Prostate gland (tissue), 2 donors: ENCODE data around the gene ABCG1. TPM values are rescaled to one million over a fixed set of nuclear protein-coding genes. Genes with fewer than 3 reads are reported as not detected.

Experiments
- DNase-seq: peaks from one replicate; pipeline ENCODE4 v3.0.0-alpha.2; 2019; ENCODE audit warnings: low spot score
- H3K27ac ChIP-seq, 2 donors: fragments of 200-600 bp; sonication (generic); 2 replicates each; pipeline ENCODE4 v1.5.1; 2017 to 2019
- H3K27me3 ChIP-seq: fragments of 200-600 bp; sonication (generic); replicated peaks from 2 replicates; pipeline ENCODE4 v1.5.1; 2019; ENCODE audit not compliant: insufficient read depth
- H3K36me3 ChIP-seq, 2 donors: fragments of 200-600 bp; sonication (generic); 1 replicate in 1 of 2; 2 replicates in 1 of 2; pipeline versions ENCODE4 v1.5.1 to v1.8.1; 2017 to 2019
- H3K4me1 ChIP-seq: fragments of 200-600 bp; sonication (generic); replicated peaks from 2 replicates; pipeline ENCODE4 v1.5.1; 2019
- H3K4me3 ChIP-seq, 2 donors: fragments of 200-600 bp; sonication (generic); 2 replicates each; pipeline ENCODE4 v1.5.1; 2017 to 2019
- H3K9me3 ChIP-seq: fragments of 200-600 bp; sonication (generic); 2 replicates; pipeline ENCODE4 v1.5.1; 2017
- CTCF ChIP-seq, 4 experiments: fragments of 200-600 bp in 2 of 4; fragments of 450-650 bp in 2 of 4; sonication (generic) in 2 of 4; IDR thresholded peaks; 1 replicate in 3 of 4; 2 replicates in 1 of 4; pipeline ENCODE4 v1.5.1; 2016 to 2019; ENCODE audit warnings: antibody characterized with exemption in 4 of 4, mild to moderate bottlenecking in 2 of 4, moderate library complexity in 2 of 4
- POLR2A ChIP-seq: fragments of 450-650 bp; IDR thresholded peaks from one replicate; pipeline ENCODE4 v1.6.1; 2016; ENCODE audit warnings: antibody characterized with exemption, mild to moderate bottlenecking
- POLR2AphosphoS5 ChIP-seq: sonication (generic); formaldehyde crosslinking; IDR thresholded peaks from one replicate; pipeline ENCODE4 v1.6.1; 2017; ENCODE audit warnings: antibody characterized with exemption
- WGBS: methylation state at CpG from one replicate; pipeline ENCODE4 v1.1.5; 2018; 5-methylcytosine and 5-hydroxymethylcytosine counted together
- intact Hi-C: fragments of 100-400 bp; cut with DNase I; formaldehyde crosslinking; loops from one replicate; pipeline ENCODE4 v1.14.2; 2022
- total RNA-seq, 2 donors: library from RNA; depleted of rRNA; stranded (reverse); fragments of >200 nt; gene quantifications; one replicate each; pipeline ENCODE4 v1.1.0, GENCODE V29; 2016

ABCG1 gene
- total RNA-seq, 2 donors from 2014 or later = 22.7 to 28.3 TPM

GRCh38 chr21:42337276-42337675 lies 118.3 kb downstream of the ABCG1 start:
- 70% methylated on average over 4 of the region's 4 CpGs for WGBS
- no peak for DNase-seq
- intact Hi-C loops = no loop called here
- no peak overlapping the region for H3K27ac ChIP-seq
- no peaks in the 10 kb centered on the region for H3K27me3 ChIP-seq
- TF ChIP-seq POLR2AphosphoS5 (no peak), CTCF (IDR thresholded peaks at IDR 0.05) (no peak)
- no peak overlapping the region for H3K4me3 ChIP-seq
- H3K9me3 ChIP-seq = no peaks in the 10 kb centered on the region
- no peaks in the 10 kb centered on the region for H3K4me1 ChIP-seq
- H3K36me3 ChIP-seq = no peaks in the 10 kb centered on the region

GRCh38 chr21:42337830-42338728 lies 119.1 kb downstream of the ABCG1 start:
- TF ChIP-seq CTCF (IDR thresholded peaks at IDR 0.05) (peak; percentile 22 to 89 (median 80)), POLR2AphosphoS5 (peak; percentile 92), POLR2A (no peak)

GRCh38 chr21:42338729-42339715 lies 120.1 kb downstream of the ABCG1 start:
- DNase-seq = no peak
- Histone ChIP-seq H3K9me3 (no peaks in the 10 kb centered on the region), H3K4me3 (no peak overlapping the region), H3K27me3 (no peaks in the 10 kb centered on the region), H3K27ac (peak overlapping the region; percentile 21 to 41), H3K4me1 (no peaks in the 10 kb centered on the region), H3K36me3 (no peaks in the 10 kb centered on the region)
- intact Hi-C loops = no loop called here
- WGBS = 92% methylated on average over 17 of the region's 17 CpGs
- no peak for TF ChIP-seq POLR2AphosphoS5
- TF ChIP-seq CTCF (IDR thresholded peaks at IDR 0.05) = no peak
- TF ChIP-seq POLR2A = no peak

More at GRCh38 chr21:42337830-42338728, 119.1 kb downstream of the ABCG1 start:
- H3K4me1 ChIP-seq = no peaks in the 10 kb centered on the region
- WGBS = 28% methylated on average over 23 of the region's 23 CpGs
- H3K36me3 ChIP-seq = no peaks in the 10 kb centered on the region
- no peak overlapping the region for H3K4me3 ChIP-seq
- H3K27me3 ChIP-seq = no peaks in the 10 kb centered on the region
- peak overlapping the region; percentile 21 to 41 for H3K27ac ChIP-seq
- DNase-seq = peak; percentile 88
- H3K9me3 ChIP-seq = no peaks in the 10 kb centered on the region
- intact Hi-C loops = no loop called here

GRCh38 chr21:42340187-42341050 lies 121.5 kb downstream of the ABCG1 start:
- no peaks in the 10 kb centered on the region for H3K36me3 ChIP-seq
- DNase-seq = no peak
- no peak overlapping the region for H3K4me3 ChIP-seq
- no peaks in the 10 kb centered on the region for H3K4me1 ChIP-seq
- intact Hi-C loops = no loop called here
- WGBS = 76% methylated on average over 24 of the region's 24 CpGs
- H3K27me3 ChIP-seq = no peaks in the 10 kb centered on the region
- TF ChIP-seq CTCF (IDR thresholded peaks at IDR 0.05) (no peak), POLR2AphosphoS5 (no peak), POLR2A (no peak)
- no peaks in the 10 kb centered on the region for H3K9me3 ChIP-seq
- no peak overlapping the region for H3K27ac ChIP-seq
